HG03060 (cell line): ENCODE results near the gene DZIP1.
"Not testable (repeated sequence)": the region's sequence is repeated elsewhere in the genome, so short reads cannot be mapped to it uniquely, and the experiment has no call there.

ENCODE experiments used
- ATAC-seq: cut with Tn5 transposase; IDR thresholded peaks from one replicate; pipeline ENCODE4 v1.9.1; 2021; ENCODE audit warnings: low read depth, moderate number of reproducible peaks; ENCODE audit not compliant: unreplicated experiment

DZIP1 gene

GRCh38 chr13:95644601-95645052 is at the start of gene DZIP1:
DZIP1 (minus strand) TSS chr13:95644706; CDS start chr13:95642029, 2,677 bp downstream.
- ATAC-seq: no peak

- not testable (repeated sequence) for ATAC-seq
These were observed 46.5 kb upstream of the DZIP1 start for GRCh38 chr13:95690986-95691385.

- no peak for ATAC-seq
These were observed 45.0 kb upstream of the DZIP1 start for GRCh38 chr13:95689582-95689926.

- not testable (repeated sequence) for ATAC-seq
These were observed 40.5 kb upstream of the DZIP1 start for GRCh38 chr13:95684960-95685359.

- no peak for ATAC-seq
These were observed 39.9 kb upstream of the DZIP1 start for GRCh38 chr13:95684418-95684817.

GRCh38 chr13:95679722-95680121 is 35.2 kb upstream of the DZIP1 start:
- ATAC-seq: no peak

GRCh38 chr13:95678967-95679366 is 34.5 kb upstream of the DZIP1 start:
- no peak for ATAC-seq

- no peak for ATAC-seq
These were observed 33.2 kb upstream of the DZIP1 start for GRCh38 chr13:95677564-95678266.

- ATAC-seq: peak; percentile 93
These were observed 32.5 kb upstream of the DZIP1 start, which contains the start of gene DNAJC3 for GRCh38 chr13:95676762-95677563. DNAJC3 (plus strand) TSS chr13:95677139; CDS start chr13:95677256, 117 bp downstream.

GRCh38 chr13:95676105-95676761 is 31.7 kb upstream of the DZIP1 start:
- ATAC-seq: no peak

GRCh38 chr13:95671597-95671996 is 27.1 kb upstream of the DZIP1 start:
- ATAC-seq: no peak

- not testable (repeated sequence) for ATAC-seq
These were observed 22.7 kb upstream of the DZIP1 start for GRCh38 chr13:95667235-95667634.

- no peak for ATAC-seq
These were observed 16.6 kb upstream of the DZIP1 start for GRCh38 chr13:95660981-95661581.

- ATAC-seq: no peak
These were observed 15.0 kb upstream of the DZIP1 start for GRCh38 chr13:95659500-95659899.

- no peak for ATAC-seq
These were observed 12.0 kb upstream of the DZIP1 start for GRCh38 chr13:95656386-95657015.

GRCh38 chr13:95652821-95653220 is 8.3 kb upstream of the DZIP1 start:
- no peak for ATAC-seq

- no peak for ATAC-seq
These were observed 7.8 kb upstream of the DZIP1 start for GRCh38 chr13:95652244-95652764.

GRCh38 chr13:95650696-95651095 is 6.2 kb upstream of the DZIP1 start:
- ATAC-seq: no peak

- ATAC-seq: no peak
These were observed 2.8 kb upstream of the DZIP1 start for GRCh38 chr13:95647321-95647720.

GRCh38 chr13:95643936-95644598 is 439 bp downstream of the DZIP1 start:
- ATAC-seq: no peak
